ENCODE measurements around the gene SYT12. TPM values are rescaled to one million over a fixed set of nuclear protein-coding genes. Genes with fewer than 3 reads are reported as not detected.

The SYT12 gene
- total and polyA plus RNA-seq, 2 of the 13 experiments (the other 11 are each of a cell fraction or from before 2014, with no cell fraction given): 0.01 to 0.02 TPM

DNA sequence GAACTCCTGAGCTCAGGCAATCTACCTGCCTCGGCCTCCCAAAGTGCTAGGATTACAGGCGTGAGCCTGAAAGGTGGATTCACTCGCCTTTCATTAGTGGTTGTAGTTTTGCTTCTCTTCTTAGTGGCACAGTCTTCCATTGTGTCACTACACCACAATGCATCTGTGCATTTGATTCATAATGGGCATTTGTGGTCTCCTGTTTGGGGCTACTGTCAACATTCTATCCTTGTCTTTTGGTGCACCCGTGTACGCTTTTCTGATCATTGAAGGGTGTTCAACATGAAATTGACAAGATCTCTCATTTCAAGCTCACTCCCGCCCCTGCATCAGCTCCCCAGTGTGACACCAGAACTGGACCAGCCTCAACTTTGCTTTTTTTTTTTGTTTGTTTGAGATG is 2.0 kb upstream of the SYT12 start:
- ChIA-PET CTCF (ENCODE audit: low intra/inter-chr PET ratio, low total read pairs) (no interaction called here), POLR2A (interaction anchor here (2.0 kb wide), 1 partner anchor 178 kb away, joined by 4 read pairs; no protein-coding TSS in a partner anchor)
- TF ChIP-seq HMG20A (CRISPR knock-in tag; IDR thresholded peaks at IDR 0.05; ENCODE audit: borderline replicate concordance): no peak
- TF ChIP-seq EZH2 (conservative IDR thresholded peaks at IDR 0.05; ENCODE audit: low read depth, low read length): no peak
- TF ChIP-seq TCF7 (IDR thresholded peaks at IDR 0.05; ENCODE audit: low read depth): no peak
- TF ChIP-seq, protein P1, sequence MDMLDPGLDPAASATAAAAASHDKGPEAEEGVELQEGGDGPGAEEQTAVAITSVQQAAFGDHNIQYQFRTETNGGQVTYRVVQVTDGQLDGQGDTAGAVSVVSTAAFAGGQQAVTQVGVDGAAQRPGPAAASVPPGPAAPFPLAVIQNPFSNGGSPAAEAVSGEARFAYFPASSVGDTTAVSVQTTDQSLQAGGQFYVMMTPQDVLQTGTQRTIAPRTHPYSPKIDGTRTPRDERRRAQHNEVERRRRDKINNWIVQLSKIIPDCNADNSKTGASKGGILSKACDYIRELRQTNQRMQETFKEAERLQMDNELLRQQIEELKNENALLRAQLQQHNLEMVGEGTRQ (IDR thresholded peaks at IDR 0.05; ENCODE audit: low read depth, low read length): no peak
- TF ChIP-seq, protein P1 (CRISPR knock-in tag; IDR thresholded peaks at IDR 0.05; ENCODE audit: borderline replicate concordance): no peak
- no peak for TF ChIP-seq SMYD3 (CRISPR knock-in tag; IDR thresholded peaks at IDR 0.05)
- TF ChIP-seq, protein P2, sequence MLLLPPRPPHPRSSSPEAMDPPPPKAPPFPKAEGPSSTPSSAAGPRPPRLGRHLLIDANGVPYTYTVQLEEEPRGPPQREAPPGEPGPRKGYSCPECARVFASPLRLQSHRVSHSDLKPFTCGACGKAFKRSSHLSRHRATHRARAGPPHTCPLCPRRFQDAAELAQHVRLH (CRISPR knock-in tag; IDR thresholded peaks at IDR 0.05; ENCODE audit: borderline replicate concordance, low read depth): no peak
- TF ChIP-seq SMC3 (IDR thresholded peaks at IDR 0.05; ENCODE audit: low read length): no peak
- TF ChIP-seq AKAP8 (CRISPR knock-in tag; IDR thresholded peaks at IDR 0.05): no peak
- TF ChIP-seq ZNF143 (CRISPR knock-in tag; IDR thresholded peaks at IDR 0.05): no peak
- TF ChIP-seq FOSL2 (CRISPR knock-in tag; IDR thresholded peaks at IDR 0.05): no peak
- no peak for TF ChIP-seq U2AF1 (optimal IDR thresholded peaks at IDR 0.05; ENCODE audit: low read depth, low read length)
- TF ChIP-seq, protein P3, sequence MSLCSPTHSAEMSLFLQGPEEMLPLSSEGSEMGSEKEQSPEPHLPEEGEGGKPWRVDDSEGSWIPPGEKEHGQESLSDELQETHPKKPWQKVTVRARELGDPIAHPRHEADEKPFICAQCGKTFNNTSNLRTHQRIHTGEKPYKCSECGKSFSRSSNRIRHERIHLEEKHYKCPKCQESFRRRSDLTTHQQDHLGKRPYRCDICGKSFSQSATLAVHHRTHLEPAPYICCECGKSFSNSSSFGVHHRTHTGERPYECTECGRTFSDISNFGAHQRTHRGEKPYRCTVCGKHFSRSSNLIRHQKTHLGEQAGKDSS (CRISPR knock-in tag; IDR thresholded peaks at IDR 0.05; ENCODE audit: borderline replicate concordance, low read depth): no peak
- no peak for TF ChIP-seq ZNF792 (CRISPR knock-in tag; IDR thresholded peaks at IDR 0.05)
- no peak for TF ChIP-seq NBN (conservative IDR thresholded peaks at IDR 0.05)
- TF ChIP-seq, protein P4, sequence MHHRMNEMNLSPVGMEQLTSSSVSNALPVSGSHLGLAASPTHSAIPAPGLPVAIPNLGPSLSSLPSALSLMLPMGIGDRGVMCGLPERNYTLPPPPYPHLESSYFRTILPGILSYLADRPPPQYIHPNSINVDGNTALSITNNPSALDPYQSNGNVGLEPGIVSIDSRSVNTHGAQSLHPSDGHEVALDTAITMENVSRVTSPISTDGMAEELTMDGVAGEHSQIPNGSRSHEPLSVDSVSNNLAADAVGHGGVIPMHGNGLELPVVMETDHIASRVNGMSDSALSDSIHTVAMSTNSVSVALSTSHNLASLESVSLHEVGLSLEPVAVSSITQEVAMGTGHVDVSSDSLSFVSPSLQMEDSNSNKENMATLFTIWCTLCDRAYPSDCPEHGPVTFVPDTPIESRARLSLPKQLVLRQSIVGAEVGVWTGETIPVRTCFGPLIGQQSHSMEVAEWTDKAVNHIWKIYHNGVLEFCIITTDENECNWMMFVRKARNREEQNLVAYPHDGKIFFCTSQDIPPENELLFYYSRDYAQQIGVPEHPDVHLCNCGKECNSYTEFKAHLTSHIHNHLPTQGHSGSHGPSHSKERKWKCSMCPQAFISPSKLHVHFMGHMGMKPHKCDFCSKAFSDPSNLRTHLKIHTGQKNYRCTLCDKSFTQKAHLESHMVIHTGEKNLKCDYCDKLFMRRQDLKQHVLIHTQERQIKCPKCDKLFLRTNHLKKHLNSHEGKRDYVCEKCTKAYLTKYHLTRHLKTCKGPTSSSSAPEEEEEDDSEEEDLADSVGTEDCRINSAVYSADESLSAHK (CRISPR knock-in tag; IDR thresholded peaks at IDR 0.05; ENCODE audit: borderline replicate concordance): no peak
- TF ChIP-seq MAZ (IDR thresholded peaks at IDR 0.05; ENCODE audit: borderline replicate concordance, low read depth, low read length): no peak
- no peak for TF ChIP-seq MAZ (CRISPR knock-in tag; IDR thresholded peaks at IDR 0.05; ENCODE audit: low read depth)
- TF ChIP-seq, protein P5, sequence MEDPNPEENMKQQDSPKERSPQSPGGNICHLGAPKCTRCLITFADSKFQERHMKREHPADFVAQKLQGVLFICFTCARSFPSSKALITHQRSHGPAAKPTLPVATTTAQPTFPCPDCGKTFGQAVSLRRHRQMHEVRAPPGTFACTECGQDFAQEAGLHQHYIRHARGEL (CRISPR knock-in tag; IDR thresholded peaks at IDR 0.05): no peak
- TF ChIP-seq SMARCE1 (IDR thresholded peaks at IDR 0.05; ENCODE audit: borderline replicate concordance): no peak
- no peak for TF ChIP-seq NFKB2 (CRISPR knock-in tag; IDR thresholded peaks at IDR 0.05; ENCODE audit: borderline replicate concordance)
- no peak for ATAC-seq
- Histone ChIP-seq H3K4me1 (ENCODE audit: insufficient read depth, low read length) (peaks cover 18% of the 10 kb centered on the region), H3K79me2 (ENCODE audit: insufficient read depth, low read length) (no peaks in the 10 kb centered on the region), H3K9me3 (ENCODE audit: low read length) (no peaks in the 10 kb centered on the region), H3K36me3 (replicated peaks in 1 of 2; ENCODE audit: control insufficient read depth in 1 of 2, insufficient read depth in 2 of 2, low read length in 2 of 2) (no peaks in the 10 kb centered on the region), H3K27ac (ENCODE audit: extremely low read length, insufficient read depth, low read length) (no peak overlapping the region), H3K9ac (ENCODE audit: insufficient read depth, low read depth, low read length) (no peak overlapping the region), H2AFZ (ENCODE audit: low read length) (no peak overlapping the region), H3K27me3 (ENCODE audit: control insufficient read depth in 1 of 2, insufficient read depth in 2 of 2, low read length in 2 of 2) (peaks cover 12 to 38% of the 10 kb centered on the region in 2 experiments; a peak in 4 of 5 replicates), H4K20me1 (ENCODE audit: insufficient read depth, low read length) (0 out of 2 replicates have a peak, but pooled peaks cover 4% of the 10 kb centered on the region), H3K4me3 (replicated peaks in 1 of 3; ENCODE audit: insufficient read depth in 1 of 3, low read depth in 2 of 3, low read length in 3 of 3) (no peak overlapping the region), H3K4me2 (ENCODE audit: low read depth, low read length) (no peak overlapping the region)
- intact Hi-C loops (cut with micrococcal nuclease; ENCODE audit: unreplicated experiment) (no loop called here), in situ Hi-C loops (cut with HindIII; ENCODE audit: extremely low pct_ligation_motif_present, low pct_unique_long_range_greater_than_20kb) (no loop called here)
- no peak for DNase-seq (ENCODE audit: low spot score)
- 53% methylated on average over 6 of the region's 6 CpGs for WGBS (ENCODE audit: low lambda C conversion rate)
- no TSS peak for BruUV-seq (replicated peaks)
- FAIRE-seq: no peak

Measured in HepG2 (cell line).